Spinal cord (tissue), 10 donors: Measurements from ENCODE around the gene LMF2. TPM values are rescaled to one million over a fixed set of nuclear protein-coding genes. Genes with fewer than 3 reads are reported as not detected.

Source experiments
- DNase-seq, 6 donors: peaks; one replicate each; pipeline versions ENCODE4 v3.0.0 to v3.0.0-alpha.2; 2013 to 2015; ENCODE audit warnings: low spot score in 6 of 6, low read depth in 4 of 6
- H3K27ac ChIP-seq: one replicate; pipeline ENCODE4 v1.5.1; 2013; ENCODE audit warnings: low read depth, low read length, control low read depth
- H3K27me3 ChIP-seq: one replicate; pipeline ENCODE4 v1.6.1; 2013; ENCODE audit warnings: low read length; ENCODE audit not compliant: control insufficient read depth, insufficient read depth
- H3K36me3 ChIP-seq: one replicate; pipeline ENCODE4 v1.6.1; 2013; ENCODE audit warnings: low read length; ENCODE audit not compliant: control insufficient read depth, insufficient read depth
- H3K4me1 ChIP-seq: one replicate; pipeline ENCODE4 v1.6.1; 2013; ENCODE audit warnings: low read length; ENCODE audit not compliant: control insufficient read depth, insufficient read depth
- H3K4me3 ChIP-seq: one replicate; pipeline ENCODE4 v1.5.1; 2013; ENCODE audit warnings: low read depth, low read length, control low read depth
- H3K9me3 ChIP-seq: one replicate; pipeline ENCODE4 v1.6.1; 2013; ENCODE audit warnings: low read length; ENCODE audit not compliant: control insufficient read depth, insufficient read depth
- WGBS: methylation state at CpG from one replicate; pipeline ENCODE4 v1.1.5; 2013; ENCODE audit warnings: missing lambda C conversion rate; ENCODE audit not compliant: insufficient coverage; 5-methylcytosine and 5-hydroxymethylcytosine counted together
- polyA plus RNA-seq, 2 donors: library from polyadenylated mRNA; unstranded; fragments of 120-200 nt; gene quantifications; one replicate each; pipeline ENCODE4 v1.2.1, GENCODE V29; 2013; ENCODE audit not compliant: insufficient read length in 2 of 2
- total RNA-seq, 2 donors: library from RNA; depleted of rRNA in 1 of 2; stranded (reverse); fragments of 120-200 nt in 1 of 2; fragments of >200 nt in 1 of 2; gene quantifications; one replicate each; pipeline versions ENCODE4 v1.2.3 to v1.2.4, GENCODE V29; 2013 to 2014
- donor health status: healthy.

Gene LMF2
- total and polyA plus RNA-seq, 4 donors, result 16.0 to 69.6 (median 50.4) TPM

GRCh38 chr22:50517495-50518260 lies 10.2 kb upstream of the LMF2 start:
- Histone ChIP-seq H3K36me3 (peaks cover 83% of the 10 kb centered on the region), H3K27ac (no peak overlapping the region), H3K27me3 (no peaks in the 10 kb centered on the region), H3K4me1 (no peaks in the 10 kb centered on the region), H3K9me3 (no peaks in the 10 kb centered on the region), H3K4me3 (no peak overlapping the region)
- WGBS, result 88% methylated on average over 20 of the region's 20 CpGs
- DNase-seq, result no peak

GRCh38 chr22:50516891-50517290 lies 9.4 kb upstream of the LMF2 start:
- Histone ChIP-seq H3K4me3 (no peak overlapping the region), H3K4me1 (no peaks in the 10 kb centered on the region), H3K27ac (no peak overlapping the region), H3K36me3 (peaks cover 82% of the 10 kb centered on the region), H3K9me3 (no peaks in the 10 kb centered on the region), H3K27me3 (no peaks in the 10 kb centered on the region)
- DNase-seq, result no peak
- WGBS, result 90% methylated on average over 16 of the region's 16 CpGs

- Histone ChIP-seq H3K27me3 (no peaks in the 10 kb centered on the region), H3K4me1 (no peaks in the 10 kb centered on the region), H3K36me3 (peaks cover 78% of the 10 kb centered on the region), H3K4me3 (no peak overlapping the region), H3K27ac (no peak overlapping the region), H3K9me3 (no peaks in the 10 kb centered on the region)
- DNase-seq, result no peak
- 87% methylated on average over 5 of the region's 8 CpGs for WGBS
Observed at GRCh38 chr22:50516068-50516467, 8.6 kb upstream of the LMF2 start.

- Histone ChIP-seq H3K9me3 (no peaks in the 10 kb centered on the region), H3K4me3 (no peak overlapping the region), H3K36me3 (peaks cover 55% of the 10 kb centered on the region), H3K27ac (no peak overlapping the region), H3K4me1 (no peaks in the 10 kb centered on the region), H3K27me3 (no peaks in the 10 kb centered on the region)
- DNase-seq, result no peak
- 98% methylated on average over 15 of the region's 15 CpGs for WGBS
Observed at GRCh38 chr22:50513175-50513574, 5.7 kb upstream of the LMF2 start.

- H3K4me1 ChIP-seq, result peaks cover 16% of the 10 kb centered on the region
- H3K36me3 ChIP-seq, result peaks cover 50% of the 10 kb centered on the region
- no peak for DNase-seq
- H3K27ac ChIP-seq, result peak overlapping the region; percentile 87
- no peaks in the 10 kb centered on the region for H3K27me3 ChIP-seq
- H3K9me3 ChIP-seq, result no peaks in the 10 kb centered on the region
- peak overlapping the region; percentile 73 for H3K4me3 ChIP-seq
- 10% methylated on average over 3 of the region's 3 CpGs for WGBS
Observed at GRCh38 chr22:50508897-50509296, 1.4 kb upstream of the LMF2 start.

DNA sequence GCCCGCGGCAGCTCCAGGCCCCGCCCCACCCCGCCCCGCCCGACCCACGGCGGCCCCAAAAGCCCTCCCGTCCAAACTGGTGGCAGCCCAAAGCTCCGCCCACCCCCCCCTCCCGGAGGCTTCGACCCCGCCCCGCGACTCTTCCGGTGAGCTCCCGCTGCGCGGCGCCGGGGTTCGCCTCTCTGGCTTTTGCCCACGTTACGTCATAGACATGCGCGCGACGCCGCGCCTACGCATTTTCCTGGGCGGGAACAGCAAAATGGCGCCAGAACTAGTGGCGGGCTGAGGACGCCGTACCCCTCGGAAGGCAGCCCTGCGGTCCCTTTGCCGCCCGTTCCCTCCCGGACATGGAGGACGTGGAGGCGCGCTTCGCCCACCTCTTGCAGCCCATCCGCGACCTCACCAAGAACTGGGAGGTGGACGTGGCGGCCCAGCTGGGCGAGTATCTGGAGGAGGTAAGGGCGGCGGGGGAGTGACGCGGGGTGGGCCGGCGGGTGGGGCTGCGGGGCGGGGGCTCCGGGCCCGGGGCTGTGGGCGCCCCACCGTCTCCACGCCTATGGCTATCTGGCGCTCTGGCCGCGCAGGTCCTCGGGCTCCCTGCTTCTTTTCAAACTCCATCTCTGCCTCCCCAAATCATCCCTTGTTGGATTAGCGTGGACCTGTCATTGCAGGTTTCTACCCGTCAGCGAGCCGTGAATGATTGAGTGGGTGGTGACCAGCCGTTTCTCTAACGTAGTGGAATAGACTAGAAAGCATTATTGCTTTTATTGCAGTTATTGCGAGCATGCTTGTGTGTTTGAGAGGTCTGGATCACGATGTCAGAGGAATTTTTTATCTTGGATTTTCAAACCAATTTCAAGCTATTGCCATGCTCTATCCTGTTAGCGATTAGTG lies 736 bp upstream of the LMF2 start, which contains the start of gene NCAPH2:
Gene NCAPH2 (plus strand): TSS at position 234 of the 894 bp plus-strand sequence. CDS start 114 bp downstream, at position 348.
- Histone ChIP-seq H3K36me3 (peaks cover 55% of the 10 kb centered on the region), H3K27ac (peak within 1 kb of the TSS; percentile 87), H3K27me3 (no peaks in the 10 kb centered on the region), H3K4me1 (peaks cover 16% of the 10 kb centered on the region), H3K4me3 (peak within 1 kb of the TSS; percentile 92), H3K9me3 (no peaks in the 10 kb centered on the region)
- DNase-seq, result peak; percentile 90 to 99 (median 97)
- under 1% methylated on average over 61 of the region's 76 CpGs for WGBS

DNA sequence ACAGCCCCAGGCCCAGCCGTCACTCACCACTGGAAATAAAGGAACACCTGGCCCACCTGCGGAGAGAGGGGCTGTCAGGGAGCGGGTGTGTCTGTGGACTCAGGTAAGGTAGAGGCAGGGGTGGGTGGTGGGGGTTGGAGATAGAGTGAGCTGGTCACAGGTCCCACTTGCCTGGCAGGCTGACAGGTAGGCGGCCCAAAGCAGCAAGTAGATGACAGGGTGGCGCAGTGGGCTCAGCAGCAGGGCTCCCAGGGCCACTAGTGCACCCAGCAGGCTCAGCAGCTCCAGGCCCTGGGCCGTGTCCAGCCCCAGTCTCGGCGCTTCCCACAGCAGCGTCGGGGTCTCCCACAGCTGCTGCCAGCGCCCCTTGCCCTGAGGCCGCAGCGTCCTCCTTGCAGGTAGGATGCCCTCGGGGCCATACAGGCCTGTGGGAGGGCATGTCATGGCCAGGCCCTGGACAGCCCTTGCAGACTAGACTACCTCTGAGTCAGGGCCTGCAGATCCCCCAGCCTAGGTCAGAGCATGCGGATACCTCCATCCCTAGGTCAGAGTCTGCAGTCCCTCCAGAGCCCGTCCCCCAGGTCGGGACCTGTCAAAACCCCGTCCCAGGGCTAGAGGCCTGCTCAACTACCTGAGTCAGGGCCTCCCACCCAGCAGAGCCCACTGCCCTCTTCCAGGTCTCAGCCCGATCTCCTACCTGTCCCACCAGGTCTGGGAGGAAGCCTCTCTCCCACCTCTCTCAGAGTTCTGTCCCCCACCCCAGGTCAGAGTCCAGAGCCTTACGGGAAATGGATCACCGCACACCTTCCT lies 686 bp downstream of the LMF2 start:
- H3K27me3 ChIP-seq, result no peaks in the 10 kb centered on the region
- WGBS, result 35% methylated on average over 20 of the region's 21 CpGs
- peak in 1 of 6 donors; percentile 30 for DNase-seq

DNA sequence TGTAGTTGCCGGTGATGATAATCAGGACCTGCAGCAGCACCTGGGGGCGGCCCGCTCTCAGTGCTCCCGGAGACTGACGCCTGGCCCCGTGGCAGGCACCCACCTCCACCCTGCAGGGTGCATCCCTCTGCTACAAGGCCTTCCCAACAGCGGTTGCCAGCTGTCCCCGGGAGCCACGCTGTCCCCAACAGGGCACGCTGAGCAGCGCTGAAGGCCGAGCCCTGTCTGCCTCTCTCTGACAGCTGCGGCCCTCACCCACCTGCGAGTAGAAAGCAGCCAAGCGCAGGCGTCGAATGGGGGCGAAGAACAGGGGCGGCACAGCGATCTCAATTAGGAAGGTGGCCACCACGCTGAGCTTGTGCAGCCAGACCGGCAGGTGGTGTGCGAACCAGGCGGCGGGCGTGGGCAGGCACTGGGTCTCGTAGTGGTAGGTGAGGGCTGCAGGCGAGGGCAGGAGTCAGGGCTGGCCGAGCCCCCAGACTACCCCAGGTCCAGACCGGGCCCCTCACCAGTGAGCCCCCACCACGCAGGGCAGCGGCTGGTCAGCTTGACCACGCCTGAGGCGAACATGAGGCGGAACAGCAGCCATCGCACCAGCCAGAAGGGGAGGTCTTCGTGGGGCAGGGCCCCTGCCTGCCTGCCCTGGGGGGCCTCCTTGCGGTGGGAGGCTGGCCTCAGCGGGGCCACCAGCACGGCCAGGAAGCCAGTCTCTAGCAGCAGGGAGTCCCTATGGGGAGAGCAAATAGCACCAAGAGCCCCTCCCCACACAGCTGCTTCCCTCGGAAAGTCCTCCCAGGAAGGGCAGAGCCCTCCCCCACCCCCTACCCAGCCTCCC lies 1.5 kb downstream of the LMF2 start:
- DNase-seq, result no peak
- WGBS, result 91% methylated on average over 40 of the region's 41 CpGs
- Histone ChIP-seq H3K36me3 (peaks cover 54% of the 10 kb centered on the region), H3K9me3 (no peaks in the 10 kb centered on the region), H3K27ac (no peak overlapping the region), H3K4me3 (no peak overlapping the region), H3K4me1 (peaks cover 26% of the 10 kb centered on the region), H3K27me3 (no peaks in the 10 kb centered on the region)

More for the DNA sequence above, 686 bp downstream of the LMF2 start:
- Histone ChIP-seq H3K27ac (peak overlapping the region; percentile 76), H3K4me3 (peak overlapping the region; percentile 92), H3K4me1 (peaks cover 26% of the 10 kb centered on the region), H3K9me3 (no peaks in the 10 kb centered on the region), H3K36me3 (peaks cover 59% of the 10 kb centered on the region)
